Smooth muscle cell (in vitro differentiated cells): ENCODE results near the gene CTNNA3. TPM values are rescaled to one million over a fixed set of nuclear protein-coding genes. Genes with fewer than 3 reads are reported as not detected.

Experiments
- DNase-seq: peaks from one replicate; lab custom pipeline; 2025; ENCODE audit not compliant: unreplicated experiment; lab: John Stamatoyannopoulos, UW
- H2AFZ ChIP-seq: fragments of 200-600 bp; sonication (generic); 2 replicates; pipeline ENCODE4 v1.6.0; 2016; ENCODE audit warnings: antibody characterized with exemption, low read depth, mild to moderate bottlenecking
- H3F3A ChIP-seq: fragments of 200-600 bp; sonication (generic); 2 replicates; pipeline ENCODE4 v1.6.0; 2017; ENCODE audit warnings: antibody characterized with exemption, low read depth
- H3K27ac ChIP-seq: fragments of 200-600 bp; sonication (generic); 2 replicates; pipeline ENCODE4 v1.5.1; 2016; ENCODE audit warnings: low read depth, mild to moderate bottlenecking
- H3K27me3 ChIP-seq: fragments of 200-600 bp; sonication (generic); 2 replicates; pipeline ENCODE4 v1.6.1; 2016; ENCODE audit warnings: low read depth, mild to moderate bottlenecking
- H3K36me3 ChIP-seq: fragments of 200-600 bp; sonication (generic); 2 replicates; pipeline ENCODE4 v1.5.1; 2016; ENCODE audit warnings: low read depth
- H3K4me1 ChIP-seq: fragments of 200-600 bp; sonication (generic); 2 replicates; pipeline ENCODE4 v1.5.1; 2016; ENCODE audit warnings: low read depth
- H3K4me2 ChIP-seq: fragments of 200-600 bp; sonication (generic); 2 replicates; pipeline ENCODE4 v1.6.0; 2016; ENCODE audit warnings: mild to moderate bottlenecking
- H3K4me3 ChIP-seq: fragments of 200-600 bp; sonication (generic); 2 replicates; pipeline ENCODE4 v1.5.1; 2016; ENCODE audit warnings: mild to moderate bottlenecking
- H3K79me2 ChIP-seq: fragments of 200-600 bp; sonication (generic); 2 replicates; pipeline ENCODE4 v1.6.0; 2016; ENCODE audit warnings: low read depth, mild to moderate bottlenecking
- H3K9ac ChIP-seq: fragments of 200-600 bp; sonication (generic); 2 replicates; pipeline ENCODE4 v1.6.0; 2016; ENCODE audit warnings: low read depth
- H3K9me3 ChIP-seq: fragments of 200-600 bp; sonication (generic); replicated peaks from 2 replicates; pipeline ENCODE4 v1.5.1; 2016; ENCODE audit warnings: low read depth
- H4K20me1 ChIP-seq: fragments of 200-600 bp; sonication (generic); 2 replicates; pipeline ENCODE4 v1.6.0; 2016; ENCODE audit warnings: low read depth
- WGBS: methylation state at CpG from one replicate; pipeline ENCODE4 v1.1.7; 2016; ENCODE audit warnings: low lambda C conversion rate; 5-methylcytosine and 5-hydroxymethylcytosine counted together
- polyA plus RNA-seq: library from polyadenylated mRNA; unstranded; fragments of >200 nt; fragmentation: Nextera tagmentation; extraction: Ambion mirVana; gene quantifications from 2 replicates; pipeline ENCODE4 v1.2.1, GENCODE V29; 2016
- total RNA-seq: library from RNA; depleted of rRNA; stranded (reverse); fragments of >200 nt; gene quantifications from 2 replicates; pipeline ENCODE4 v1.2.3, GENCODE V29; 2014
- TF ChIP-seq, protein P1 (sequence below): fragments of 200-600 bp; sonication (generic); IDR thresholded peaks from 2 replicates; pipeline ENCODE4 v1.5.1; 2017; ENCODE audit warnings: borderline replicate concordance, mild to moderate bottlenecking, antibody characterized with exemption; ENCODE audit not compliant: insufficient read depth, poor library complexity, severe bottlenecking

The CTNNA3 gene
- total and polyA plus RNA-seq, 2 experiments from 2014 or later, result 1.3 TPM; not detected in 1

- Histone ChIP-seq H2AFZ (no peak overlapping the region), H3K27ac (no peak overlapping the region), H3K27me3 (no peaks in the 10 kb centered on the region), H3K4me2 (no peak overlapping the region), H3K4me3 (no peak overlapping the region), H3K36me3 (no peaks in the 10 kb centered on the region), H3K4me1 (no peaks in the 10 kb centered on the region), H4K20me1 (no peaks in the 10 kb centered on the region), H3K79me2 (no peaks in the 10 kb centered on the region), H3K9ac (no peak overlapping the region), H3F3A (no peaks in the 10 kb centered on the region), H3K9me3 (no peaks in the 10 kb centered on the region)
- TF ChIP-seq, protein P1, sequence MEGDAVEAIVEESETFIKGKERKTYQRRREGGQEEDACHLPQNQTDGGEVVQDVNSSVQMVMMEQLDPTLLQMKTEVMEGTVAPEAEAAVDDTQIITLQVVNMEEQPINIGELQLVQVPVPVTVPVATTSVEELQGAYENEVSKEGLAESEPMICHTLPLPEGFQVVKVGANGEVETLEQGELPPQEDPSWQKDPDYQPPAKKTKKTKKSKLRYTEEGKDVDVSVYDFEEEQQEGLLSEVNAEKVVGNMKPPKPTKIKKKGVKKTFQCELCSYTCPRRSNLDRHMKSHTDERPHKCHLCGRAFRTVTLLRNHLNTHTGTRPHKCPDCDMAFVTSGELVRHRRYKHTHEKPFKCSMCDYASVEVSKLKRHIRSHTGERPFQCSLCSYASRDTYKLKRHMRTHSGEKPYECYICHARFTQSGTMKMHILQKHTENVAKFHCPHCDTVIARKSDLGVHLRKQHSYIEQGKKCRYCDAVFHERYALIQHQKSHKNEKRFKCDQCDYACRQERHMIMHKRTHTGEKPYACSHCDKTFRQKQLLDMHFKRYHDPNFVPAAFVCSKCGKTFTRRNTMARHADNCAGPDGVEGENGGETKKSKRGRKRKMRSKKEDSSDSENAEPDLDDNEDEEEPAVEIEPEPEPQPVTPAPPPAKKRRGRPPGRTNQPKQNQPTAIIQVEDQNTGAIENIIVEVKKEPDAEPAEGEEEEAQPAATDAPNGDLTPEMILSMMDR, result no peak
- WGBS, result 100% methylated on average over 1 of the region's 1 CpG
- DNase-seq, result no peak
These were observed 1727.6 kb downstream of the CTNNA3 start for GRCh38 chr10:65968437-65968836.

GRCh38 chr10:65964205-65964604 lies 1731.8 kb downstream of the CTNNA3 start:
- H3K4me1 ChIP-seq, result no peaks in the 10 kb centered on the region
- no peaks in the 10 kb centered on the region for H4K20me1 ChIP-seq
- no peaks in the 10 kb centered on the region for H3K36me3 ChIP-seq
- TF ChIP-seq, protein P1, result no peak
- H3F3A ChIP-seq, result no peaks in the 10 kb centered on the region
- H3K79me2 ChIP-seq, result no peaks in the 10 kb centered on the region
- 82% methylated on average over 1 of the region's 1 CpG for WGBS
- H3K9ac ChIP-seq, result no peak overlapping the region
- no peak overlapping the region for H3K27ac ChIP-seq
- H3K4me2 ChIP-seq, result no peak overlapping the region
- H3K4me3 ChIP-seq, result no peak overlapping the region
- no peak for DNase-seq
- no peak overlapping the region for H2AFZ ChIP-seq
- no peaks in the 10 kb centered on the region for H3K9me3 ChIP-seq
- no peaks in the 10 kb centered on the region for H3K27me3 ChIP-seq

DNA sequence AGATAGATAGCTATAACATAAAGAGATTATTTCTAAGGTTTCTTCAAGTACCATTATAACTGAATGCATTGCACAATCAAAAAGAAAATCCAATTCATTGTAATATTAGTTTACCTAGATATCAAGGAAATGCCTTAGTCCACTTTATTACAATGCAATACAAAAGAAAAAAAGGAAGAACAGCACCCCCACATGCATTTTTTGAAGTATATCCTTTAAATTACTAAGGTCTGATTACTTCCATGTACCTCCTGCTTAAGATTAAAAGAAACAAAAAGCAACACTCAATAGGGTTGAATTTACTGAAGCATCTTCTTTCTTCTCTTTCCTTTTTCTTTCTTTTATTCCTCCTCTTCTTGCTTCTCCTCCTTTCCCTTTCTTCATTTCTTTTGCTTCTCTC lies 1743.9 kb downstream of the CTNNA3 start:
- Histone ChIP-seq H4K20me1 (no peaks in the 10 kb centered on the region), H3K79me2 (no peaks in the 10 kb centered on the region), H3K27me3 (no peaks in the 10 kb centered on the region), H3K36me3 (no peaks in the 10 kb centered on the region), H3K4me2 (no peak overlapping the region), H3K27ac (no peak overlapping the region), H3K9ac (no peak overlapping the region), H3K4me1 (no peaks in the 10 kb centered on the region), H3K9me3 (no peaks in the 10 kb centered on the region), H3K4me3 (no peak overlapping the region), H3F3A (no peaks in the 10 kb centered on the region), H2AFZ (no peak overlapping the region)
- TF ChIP-seq, protein P1, result no peak
- no peak for DNase-seq

DNA sequence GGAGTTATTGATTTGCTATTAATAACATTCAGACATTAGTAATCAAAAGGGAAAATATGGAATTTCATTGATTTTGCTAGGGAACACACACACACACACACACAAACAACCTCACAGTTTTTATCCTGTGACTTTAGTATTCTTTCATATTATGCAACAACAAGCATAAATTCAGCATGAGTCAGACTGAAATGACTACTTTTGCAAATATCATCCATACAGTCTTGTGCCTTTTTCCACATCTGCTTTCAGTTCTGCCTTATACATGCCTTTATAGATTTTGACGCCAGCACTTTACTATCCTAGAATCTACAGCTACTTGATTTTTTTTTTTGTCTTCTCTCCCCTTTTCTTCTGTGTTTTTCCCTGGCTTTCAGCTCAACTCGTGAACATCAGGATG lies 1745.9 kb downstream of the CTNNA3 start:
- no peaks in the 10 kb centered on the region for H3K27me3 ChIP-seq
- H3K9me3 ChIP-seq, result no peaks in the 10 kb centered on the region
- TF ChIP-seq, protein P1, result no peak
- no peak overlapping the region for H3K27ac ChIP-seq
- no peak for DNase-seq
- no peaks in the 10 kb centered on the region for H3F3A ChIP-seq
- H3K4me3 ChIP-seq, result no peak overlapping the region
- H3K79me2 ChIP-seq, result no peaks in the 10 kb centered on the region
- WGBS, result 69% methylated on average over 2 of the region's 2 CpGs
- H2AFZ ChIP-seq, result no peak overlapping the region
- no peaks in the 10 kb centered on the region for H3K4me1 ChIP-seq
- no peaks in the 10 kb centered on the region for H3K36me3 ChIP-seq
- H3K9ac ChIP-seq, result no peak overlapping the region
- H4K20me1 ChIP-seq, result no peaks in the 10 kb centered on the region
- H3K4me2 ChIP-seq, result no peak overlapping the region
